Globus pallidus (tissue), 1 donor: ENCODE results near the gene MBP.
A peak's percentile ranks its signal among the peaks of the same experiment; 100 is the strongest.

ENCODE experiments used
- DNase-seq: peaks from one replicate; pipeline ENCODE4 v3.0.0-alpha.2; 2015; ENCODE audit warnings: low spot score

The MBP gene

GRCh38 chr18:77047803-77048419, 84.7 kb downstream of the MBP start:
- DNase-seq = no peak

- no peak for DNase-seq
These were observed 85.6 kb downstream of the MBP start for GRCh38 chr18:77046994-77047393.

- no peak for DNase-seq
These were observed 86.2 kb downstream of the MBP start for GRCh38 chr18:77046409-77046808.

- no peak for DNase-seq
These were observed 86.9 kb downstream of the MBP start for GRCh38 chr18:77045677-77046076.

GRCh38 chr18:77044866-77045664, 87.5 kb downstream of the MBP start:
- DNase-seq = no peak

- DNase-seq = no peak
These were observed 88.9 kb downstream of the MBP start for GRCh38 chr18:77043541-77044280.

- peak; percentile 93 for DNase-seq
These were observed 90.0 kb downstream of the MBP start for GRCh38 chr18:77042583-77042982.

- peak; percentile 84 for DNase-seq
These were observed 93.1 kb downstream of the MBP start for GRCh38 chr18:77039196-77040130.

GRCh38 chr18:77038182-77038858, 94.3 kb downstream of the MBP start:
- peak; percentile 50 for DNase-seq

GRCh38 chr18:77037567-77037966, 95.0 kb downstream of the MBP start:
- peak; percentile 78 for DNase-seq

- DNase-seq = peak; percentile 54
These were observed 97.0 kb downstream of the MBP start for GRCh38 chr18:77035380-77036187.

GRCh38 chr18:77033575-77033974, 99.0 kb downstream of the MBP start:
- DNase-seq = no peak

GRCh38 chr18:77032181-77032701, 100.3 kb downstream of the MBP start:
- peak; percentile 55 for DNase-seq

GRCh38 chr18:77031662-77032061, 100.9 kb downstream of the MBP start:
- DNase-seq = peak; percentile 45

GRCh38 chr18:77030201-77030600, 102.4 kb downstream of the MBP start:
- DNase-seq = no peak

GRCh38 chr18:77025831-77026363, 106.7 kb downstream of the MBP start:
- no peak for DNase-seq

- DNase-seq = no peak
These were observed 107.5 kb downstream of the MBP start for GRCh38 chr18:77025123-77025522.

- DNase-seq = no peak
These were observed 108.1 kb downstream of the MBP start for GRCh38 chr18:77024476-77024875.

GRCh38 chr18:77023102-77023782, 109.3 kb downstream of the MBP start:
- no peak for DNase-seq
